Stimulated activated CD4-positive, alpha-beta T cell treated with anti-CD3 and anti-CD28 coated beads, Interleukin-12 subunit alpha, Interleukin-12 subunit beta, amount 100 ng/mL, for 24 hours (primary cell): Measurements from ENCODE around the gene LARP4B.

Source experiments
- DNase-seq, 2 experiments: peaks; one replicate each; pipeline ENCODE4 v3.0.0-alpha.2; 2020; ENCODE audit warnings: low read depth in 2 of 2

The LARP4B gene

DNA sequence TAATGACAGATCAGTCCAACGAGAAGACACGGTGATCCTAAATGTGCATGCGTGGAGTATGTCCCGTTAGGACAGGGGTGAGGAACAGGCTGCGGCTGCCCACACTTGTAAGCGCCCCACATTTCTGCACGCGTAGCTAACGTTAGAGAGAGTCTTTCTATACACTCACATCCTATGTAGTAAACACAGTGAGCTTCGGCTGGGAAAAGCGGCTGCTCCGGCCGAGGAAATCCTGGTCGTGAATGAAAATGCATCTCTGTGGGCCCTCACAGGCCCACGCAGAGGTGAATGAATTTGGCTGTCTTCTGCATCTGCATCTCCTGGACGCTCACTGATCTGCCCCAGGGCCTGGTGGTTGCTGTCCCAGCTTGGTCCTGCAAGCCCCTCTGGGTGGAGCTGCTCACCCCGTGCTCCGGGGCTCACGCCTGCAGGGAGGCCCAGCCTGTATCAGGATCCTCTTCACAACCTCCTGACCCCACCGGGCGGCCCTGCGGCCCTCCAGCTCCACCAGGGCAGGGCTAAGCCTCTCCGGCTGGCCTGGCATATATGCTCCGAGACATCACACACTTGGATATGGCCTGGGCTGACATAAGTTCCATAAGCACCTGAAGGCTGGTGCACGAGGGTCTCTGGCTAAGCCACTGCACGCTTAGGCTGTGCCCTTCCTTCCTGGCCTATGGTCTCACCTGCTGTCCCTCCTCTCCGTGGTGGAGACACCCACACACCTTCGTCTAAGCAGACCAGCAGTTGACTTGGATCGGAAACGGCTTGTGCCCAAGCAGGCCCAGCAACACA lies 124.1 kb downstream of the LARP4B start:
- no peak for DNase-seq

GRCh38 chr10:806451-807162 lies 124.9 kb downstream of the LARP4B start:
- DNase-seq, result no peak

- DNase-seq, result no peak
Measured at GRCh38 chr10:805620-806305, 125.7 kb downstream of the LARP4B start.

DNA sequence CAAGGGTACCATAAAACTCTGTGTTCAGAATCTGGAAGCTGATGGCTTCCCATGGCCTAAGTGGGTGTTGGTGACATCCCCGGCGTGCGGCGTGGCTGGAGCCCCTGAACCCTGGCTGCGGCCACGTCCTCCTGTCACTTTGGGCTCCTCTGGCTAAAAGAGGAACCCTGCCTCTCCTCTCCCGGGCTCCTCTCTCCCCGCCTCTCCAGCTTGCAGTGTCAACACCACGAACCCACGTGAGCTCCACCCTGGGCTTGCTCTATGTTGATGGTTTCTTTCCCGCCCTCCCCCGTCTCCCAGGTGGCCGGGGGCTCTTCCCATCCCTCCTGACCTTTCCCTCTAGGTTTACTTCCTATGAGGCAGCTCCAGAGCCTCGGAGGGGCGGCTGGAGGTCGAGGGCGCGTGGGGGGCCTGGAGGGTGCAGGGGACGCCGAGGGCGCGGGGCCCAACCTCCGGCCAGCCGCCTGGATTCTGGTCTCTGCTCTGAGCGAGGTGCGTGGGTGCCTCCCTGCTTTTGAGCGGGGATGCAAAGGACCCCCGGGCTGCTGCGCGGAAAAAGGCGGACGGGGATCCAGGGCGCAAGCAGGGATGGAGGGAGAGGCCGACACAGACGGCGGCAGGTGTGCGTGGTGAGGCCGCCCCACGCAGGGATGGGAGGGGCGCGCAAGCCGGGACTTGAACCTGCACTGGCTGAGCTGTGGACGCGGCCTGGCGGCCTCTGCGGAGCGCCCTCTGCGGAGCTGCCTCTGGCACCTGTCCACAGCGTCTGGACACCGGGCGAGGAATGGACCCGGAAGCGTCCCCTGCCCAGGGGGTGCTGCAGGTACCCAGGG lies 126.5 kb downstream of the LARP4B start:
- DNase-seq, result no peak

- no peak for DNase-seq
Measured at GRCh38 chr10:804191-804781, 127.2 kb downstream of the LARP4B start.

DNA sequence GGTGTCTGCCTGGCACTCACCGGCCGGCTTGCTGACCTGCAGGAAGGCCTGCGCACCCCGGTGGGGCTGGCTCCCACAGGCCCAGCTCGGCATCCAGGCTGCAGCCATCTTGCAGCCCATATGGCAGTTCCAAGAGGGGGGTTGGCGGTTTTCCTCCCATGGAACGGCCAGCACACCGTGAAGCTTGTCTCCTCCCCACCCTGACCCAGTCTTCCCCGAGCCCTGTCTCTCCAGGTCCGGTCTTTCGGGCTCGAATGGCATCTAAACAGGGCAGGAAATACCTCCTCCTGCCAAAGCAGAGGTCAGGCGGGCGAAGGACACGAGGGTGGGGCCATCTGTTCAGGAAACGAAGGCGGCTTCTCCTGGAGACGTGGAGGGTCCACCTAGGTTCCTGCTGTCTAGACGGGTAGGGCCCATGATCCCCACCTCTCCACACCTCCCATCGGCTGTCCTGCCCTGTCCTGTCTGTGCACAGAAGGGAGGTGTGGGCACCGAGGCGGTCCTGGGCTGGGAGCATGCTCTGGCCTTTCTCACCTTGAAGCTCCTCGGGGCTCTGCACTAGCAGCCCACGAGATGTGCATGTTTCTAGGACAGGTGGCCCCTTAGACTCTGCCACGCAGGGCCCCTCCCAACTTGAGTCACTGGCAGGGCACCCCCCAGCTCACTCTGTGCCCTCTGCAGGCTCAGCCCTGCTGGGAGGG lies 128.3 kb downstream of the LARP4B start:
- DNase-seq, result no peak

DNA sequence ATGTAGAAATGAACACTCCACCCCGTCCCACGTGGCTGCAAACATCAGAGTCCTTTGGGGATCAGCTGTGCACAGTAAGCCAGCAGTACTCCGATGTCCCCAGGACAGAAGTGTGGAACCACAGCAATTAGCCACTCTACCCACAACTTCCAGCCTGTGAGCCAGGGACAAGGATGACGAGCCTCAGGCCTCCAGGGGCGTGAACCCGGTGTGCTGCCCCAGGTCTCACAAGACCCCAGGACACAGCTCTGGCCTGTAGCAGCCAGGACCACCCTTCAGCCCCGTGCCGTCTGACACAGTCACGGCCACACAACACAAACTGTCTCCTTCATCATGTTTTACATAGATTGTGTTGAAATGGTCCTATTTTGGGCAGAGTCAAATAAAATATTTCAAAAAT lies 129.0 kb downstream of the LARP4B start:
- DNase-seq, result no peak

DNA sequence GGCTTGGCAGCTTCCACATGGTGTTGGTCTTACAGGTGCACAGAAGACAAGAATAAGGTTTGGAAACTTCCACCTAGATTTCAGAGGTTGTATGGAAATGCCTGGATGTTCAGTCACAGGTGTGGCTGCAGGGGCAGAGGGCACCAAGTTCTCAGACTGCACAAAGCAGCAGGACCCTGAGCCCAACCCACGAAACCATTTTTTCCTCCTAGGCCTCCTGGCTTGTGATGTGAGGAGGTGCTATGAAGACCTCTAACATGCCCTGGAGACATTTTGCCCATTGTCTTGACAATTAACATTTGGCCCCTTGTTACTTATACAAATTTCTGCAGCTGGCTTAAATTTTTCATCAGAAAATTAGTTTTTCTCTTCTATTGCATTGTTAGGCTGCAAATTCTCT lies 134.3 kb downstream of the LARP4B start:
- no peak for DNase-seq

DNA sequence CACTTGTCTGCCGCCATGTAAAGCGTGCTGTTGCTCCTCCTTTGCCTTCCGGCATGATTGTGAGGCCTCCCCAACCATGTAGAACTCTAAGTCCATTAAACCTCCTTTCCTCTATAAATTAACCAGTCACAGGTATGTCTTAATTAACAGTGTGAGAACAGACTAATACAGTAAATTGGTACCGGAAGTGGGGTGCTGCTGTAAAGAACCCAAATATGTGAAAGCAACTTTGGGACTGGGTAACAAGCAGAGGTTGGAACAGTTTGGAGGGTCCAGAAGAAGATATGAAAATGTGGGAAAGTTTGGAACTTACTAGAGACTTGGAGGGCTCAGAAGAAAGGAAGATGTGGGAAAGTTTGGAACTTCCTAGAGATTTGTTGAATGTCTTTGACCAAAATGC lies 135.3 kb downstream of the LARP4B start:
- no peak for DNase-seq

DNA sequence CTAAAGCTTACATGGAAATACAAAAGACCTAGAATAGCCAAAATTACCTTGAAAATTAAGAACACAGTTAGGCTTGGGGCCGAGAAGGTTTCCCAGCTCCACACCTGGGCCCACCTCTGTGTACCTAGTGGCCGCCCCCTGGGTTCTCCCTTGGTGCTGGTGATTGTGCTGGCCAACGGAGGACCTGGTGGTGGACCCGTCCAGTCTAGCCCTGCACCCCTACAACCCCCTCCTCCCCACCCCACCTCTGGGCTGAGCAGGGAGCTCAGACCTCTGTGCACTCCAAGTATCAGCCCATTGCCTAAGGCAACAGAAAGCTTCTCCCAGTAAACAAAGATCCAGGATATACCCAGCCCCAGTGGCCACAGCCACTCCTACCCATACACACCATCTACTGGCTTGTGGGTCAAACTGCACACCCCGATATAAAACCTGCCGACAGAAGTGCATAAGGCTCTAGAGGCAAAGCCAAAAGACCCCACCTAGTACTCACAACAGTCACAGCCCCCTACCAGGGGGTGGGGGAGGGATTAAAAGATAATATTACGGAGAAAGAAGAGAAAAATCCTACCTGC lies 137.0 kb downstream of the LARP4B start:
- DNase-seq, result no peak

- DNase-seq, result no peak
Measured at GRCh38 chr10:792792-793100, 138.8 kb downstream of the LARP4B start.

GRCh38 chr10:792083-792791 lies 139.3 kb downstream of the LARP4B start:
- DNase-seq, result no peak

GRCh38 chr10:791639-792038 lies 139.9 kb downstream of the LARP4B start:
- DNase-seq, result no peak

GRCh38 chr10:790821-791551 lies 140.5 kb downstream of the LARP4B start:
- DNase-seq, result no peak

GRCh38 chr10:789831-790701 lies 141.4 kb downstream of the LARP4B start:
- DNase-seq, result no peak

DNA sequence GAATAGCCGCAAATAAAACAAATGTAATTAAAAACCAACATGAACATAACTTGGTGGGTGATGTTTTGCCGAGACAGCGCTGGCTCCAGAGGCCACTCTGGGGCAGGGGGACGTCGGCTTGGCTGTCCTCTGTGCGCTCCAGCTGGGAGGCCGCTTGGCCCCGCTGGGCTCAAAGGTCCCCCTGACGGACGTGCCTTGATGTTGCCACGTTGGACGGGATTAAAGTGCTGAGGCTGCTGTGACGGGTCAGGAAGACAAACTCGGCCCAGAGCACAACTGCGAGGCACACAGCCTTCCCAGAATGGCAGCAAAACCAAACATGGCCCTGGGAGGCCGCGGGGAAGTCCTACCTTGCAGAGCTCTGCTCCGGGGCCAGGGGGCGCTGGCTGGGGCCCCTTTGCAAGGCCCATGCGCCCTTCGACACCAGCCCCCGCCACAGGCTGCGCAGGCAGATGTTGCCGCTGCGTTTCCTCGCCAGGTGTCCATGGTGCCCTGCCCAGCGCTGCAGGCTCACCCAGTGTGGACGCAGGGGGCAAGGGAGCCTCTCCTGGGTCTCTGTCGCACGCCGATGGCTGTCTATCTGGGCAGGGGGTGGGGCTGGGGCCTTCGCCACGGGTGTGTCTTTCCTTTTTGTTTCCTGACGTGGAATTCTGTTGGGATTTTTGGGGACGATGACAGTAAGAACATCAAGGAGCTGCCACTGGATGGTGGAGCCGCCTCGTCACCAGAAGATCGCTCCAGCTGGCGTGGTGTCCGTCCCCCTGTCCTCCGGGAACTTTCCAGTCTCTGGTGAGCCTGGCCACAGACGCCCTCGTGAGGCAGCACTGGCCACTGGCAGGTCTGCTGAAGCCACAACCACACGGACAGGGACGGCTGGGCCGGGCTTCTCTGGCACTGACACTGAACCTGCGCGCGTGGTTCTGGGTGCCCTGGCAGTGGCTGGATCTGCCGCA lies 142.4 kb downstream of the LARP4B start:
- DNase-seq, result no peak
